Measurements from ENCODE around the gene GALNTL6. TPM values are rescaled to one million over a fixed set of nuclear protein-coding genes. Genes with fewer than 3 reads are reported as not detected.
A peak's percentile ranks its signal among the peaks of the same experiment; 100 is the strongest.

GALNTL6 gene
- total RNA-seq, 1 experiment from 2014 or later = not detected

DNA sequence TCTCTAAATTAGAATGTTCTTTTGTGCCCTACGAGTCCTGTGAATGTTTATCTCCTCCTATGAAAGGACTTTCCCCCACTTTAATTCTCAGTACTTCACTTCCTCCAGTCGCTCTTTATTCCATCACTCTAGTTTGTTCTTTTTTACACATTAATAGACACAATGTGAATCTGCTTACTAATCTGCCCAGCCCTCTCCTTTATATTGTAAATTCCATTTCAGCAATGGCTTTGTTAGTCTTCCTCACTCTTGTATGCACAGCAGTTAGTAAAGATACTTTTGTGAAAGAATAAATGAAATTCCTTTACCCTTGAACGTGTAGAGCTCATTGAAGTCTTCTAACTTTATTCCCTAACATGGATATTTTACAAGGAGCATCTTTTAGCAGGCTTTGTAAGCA, 255.3 kb downstream of the GALNTL6 start:
- Histone ChIP-seq H3K23me2 (ENCODE audit: insufficient read length, low read depth, low read length, poor library complexity, severe bottlenecking) (no peaks in the 10 kb centered on the region), H3K4me2 (ENCODE audit: insufficient read depth, insufficient read length, low read length) (no peak overlapping the region), H2BK5ac (ENCODE audit: insufficient read length, low read length) (no peak overlapping the region), H3K79me2 (ENCODE audit: insufficient read depth, low read length) (no peaks in the 10 kb centered on the region), H3K56ac (ENCODE audit: insufficient read length, low read depth, low read length) (no peak overlapping the region), H3K4ac (ENCODE audit: low read depth, low read length) (no peak overlapping the region), H4K91ac (ENCODE audit: insufficient read length, low read depth, low read length) (no peak overlapping the region), H3K9me3 (ENCODE audit: control insufficient read depth, low read depth, low read length) (no peaks in the 10 kb centered on the region), H3K4me1 (ENCODE audit: insufficient read depth, low read length) (peaks cover 2% of the 10 kb centered on the region; the same call in 1 of the 2 replicates), H2BK120ac (ENCODE audit: low read depth, low read length, poor library complexity, severe bottlenecking) (no peak overlapping the region), H3K27me3 (ENCODE audit: insufficient read depth, low read length) (no peaks in the 10 kb centered on the region), H3K14ac (ENCODE audit: insufficient read depth, low read length) (no peak overlapping the region), H4K5ac (ENCODE audit: insufficient read length, low read depth, low read length) (no peak overlapping the region), H2BK20ac (ENCODE audit: low read depth, low read length, poor library complexity, severe bottlenecking) (no peak overlapping the region), H3K27ac (ENCODE audit: insufficient read length, low read depth, low read length) (no peak overlapping the region), H2BK15ac (ENCODE audit: low read depth, low read length) (no peak overlapping the region), H2AFZ (ENCODE audit: low read length) (no peak overlapping the region), H3T11ph (ENCODE audit: low read length) (no peak overlapping the region), H3K23ac (ENCODE audit: insufficient read length, low read depth, low read length) (no peak overlapping the region), H3K18ac (ENCODE audit: insufficient read length, low read depth, low read length) (no peak overlapping the region), H4K20me1 (ENCODE audit: control insufficient read depth, insufficient read depth, insufficient read length) (no peaks in the 10 kb centered on the region), H3K79me1 (ENCODE audit: insufficient read depth, low read depth, low read length, poor library complexity, severe bottlenecking) (no peaks in the 10 kb centered on the region), H3K9ac (ENCODE audit: extremely low read depth, insufficient read length, low read length) (no peak overlapping the region), H4K8ac (replicated peaks; ENCODE audit: insufficient read length, low read depth, low read length) (no peak overlapping the region), H2BK12ac (ENCODE audit: insufficient read length, low read depth, low read length) (no peak overlapping the region), H2AK5ac (ENCODE audit: insufficient read length, low read length) (no peak overlapping the region)
- peaks cover 4 to 9% (median 8%) of the 10 kb centered on the region in 3 experiments; a peak in 4 of 7 replicates for H3K36me3 Mint-ChIP-seq (ENCODE audit: insufficient read depth in 1 of 3, low read depth in 3 of 3)
- H3K4me1 Mint-ChIP-seq = peaks cover 38 to 51% of the 10 kb centered on the region in 2 experiments
- DNase-seq = no peak
- no peak overlapping the region for H3K4me3 Mint-ChIP-seq
- H3K9me3 Mint-ChIP-seq = peaks cover 6 to 9% of the 10 kb centered on the region in 2 experiments; a peak in 3 of 5 replicates
- no peaks in the 10 kb centered on the region for H3K27me3 Mint-ChIP-seq (ENCODE audit: low read depth)
- TF ChIP-seq, protein P1, sequence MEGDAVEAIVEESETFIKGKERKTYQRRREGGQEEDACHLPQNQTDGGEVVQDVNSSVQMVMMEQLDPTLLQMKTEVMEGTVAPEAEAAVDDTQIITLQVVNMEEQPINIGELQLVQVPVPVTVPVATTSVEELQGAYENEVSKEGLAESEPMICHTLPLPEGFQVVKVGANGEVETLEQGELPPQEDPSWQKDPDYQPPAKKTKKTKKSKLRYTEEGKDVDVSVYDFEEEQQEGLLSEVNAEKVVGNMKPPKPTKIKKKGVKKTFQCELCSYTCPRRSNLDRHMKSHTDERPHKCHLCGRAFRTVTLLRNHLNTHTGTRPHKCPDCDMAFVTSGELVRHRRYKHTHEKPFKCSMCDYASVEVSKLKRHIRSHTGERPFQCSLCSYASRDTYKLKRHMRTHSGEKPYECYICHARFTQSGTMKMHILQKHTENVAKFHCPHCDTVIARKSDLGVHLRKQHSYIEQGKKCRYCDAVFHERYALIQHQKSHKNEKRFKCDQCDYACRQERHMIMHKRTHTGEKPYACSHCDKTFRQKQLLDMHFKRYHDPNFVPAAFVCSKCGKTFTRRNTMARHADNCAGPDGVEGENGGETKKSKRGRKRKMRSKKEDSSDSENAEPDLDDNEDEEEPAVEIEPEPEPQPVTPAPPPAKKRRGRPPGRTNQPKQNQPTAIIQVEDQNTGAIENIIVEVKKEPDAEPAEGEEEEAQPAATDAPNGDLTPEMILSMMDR (conservative IDR thresholded peaks at IDR 0.05) = no peak
- WGBS (ENCODE audit: extremely low coverage, insufficient read length, low lambda C conversion rate) = no CpG with 5 or more reads among the region's 3 CpGs
- peak overlapping the region; percentile 3 to 89 (median 16); a peak in 4 of 7 replicates for H3K27ac Mint-ChIP-seq
